RWPE1 (cell line): ENCODE results near the gene PTPRN2.

ENCODE experiments used
- CTCF ChIA-PET: fragments of 350-600 bp; sonication (Branson Sonifier 250); formaldehyde crosslinking; extraction: SDS; loops from one replicate; lab custom pipeline; 2021; lab: Yijun Ruan, JAX
- POLR2A ChIA-PET: fragments of 400-600 bp; formaldehyde crosslinking; extraction: SDS; loops from one replicate; lab custom pipeline; 2020; ENCODE audit warnings: antibody characterized with exemption; ENCODE audit not compliant: low non-redundant PET; lab: Yijun Ruan, JAX
- DNase-seq: peaks from one replicate; pipeline ENCODE4 v3.0.0; 2012; ENCODE audit warnings: low spot score
- H3K27ac ChIP-seq: fragments of 450-650 bp; 2 replicates; pipeline ENCODE4 v1.5.1; 2017
- TF ChIP-seq, protein P1 (sequence below): fragments of 450-650 bp; conservative IDR thresholded peaks from 2 replicates; pipeline ENCODE4 v1.5.1; 2017; ENCODE audit warnings: low read depth, mild to moderate bottlenecking

Gene PTPRN2

DNA sequence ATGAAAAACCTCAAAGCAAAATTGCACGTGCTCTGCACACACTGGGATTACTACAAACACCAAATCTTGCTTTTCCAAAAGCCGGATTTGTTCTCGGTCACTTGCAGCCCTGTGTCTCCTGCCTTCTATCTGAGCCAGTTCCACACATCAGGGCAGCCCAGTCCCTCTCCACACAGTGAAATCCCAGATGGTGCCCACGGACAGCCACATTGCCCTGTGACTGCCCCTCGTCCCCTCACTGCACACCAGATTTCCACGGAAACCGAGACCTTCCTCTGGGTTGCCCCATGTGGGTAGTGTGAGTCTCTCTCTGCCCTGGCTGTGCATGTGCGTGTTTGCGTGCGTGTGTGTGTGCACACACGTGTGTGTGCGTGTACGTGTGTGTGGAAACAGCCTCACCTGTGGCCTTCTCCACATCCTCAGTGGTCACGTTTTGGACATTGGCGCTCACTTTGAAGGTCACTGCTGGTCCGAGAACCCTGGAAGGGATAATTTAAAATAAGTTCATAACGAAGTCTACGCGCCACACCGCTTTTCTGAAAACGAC is 506.7 kb downstream of the PTPRN2 start:
- TF ChIP-seq, protein P1, sequence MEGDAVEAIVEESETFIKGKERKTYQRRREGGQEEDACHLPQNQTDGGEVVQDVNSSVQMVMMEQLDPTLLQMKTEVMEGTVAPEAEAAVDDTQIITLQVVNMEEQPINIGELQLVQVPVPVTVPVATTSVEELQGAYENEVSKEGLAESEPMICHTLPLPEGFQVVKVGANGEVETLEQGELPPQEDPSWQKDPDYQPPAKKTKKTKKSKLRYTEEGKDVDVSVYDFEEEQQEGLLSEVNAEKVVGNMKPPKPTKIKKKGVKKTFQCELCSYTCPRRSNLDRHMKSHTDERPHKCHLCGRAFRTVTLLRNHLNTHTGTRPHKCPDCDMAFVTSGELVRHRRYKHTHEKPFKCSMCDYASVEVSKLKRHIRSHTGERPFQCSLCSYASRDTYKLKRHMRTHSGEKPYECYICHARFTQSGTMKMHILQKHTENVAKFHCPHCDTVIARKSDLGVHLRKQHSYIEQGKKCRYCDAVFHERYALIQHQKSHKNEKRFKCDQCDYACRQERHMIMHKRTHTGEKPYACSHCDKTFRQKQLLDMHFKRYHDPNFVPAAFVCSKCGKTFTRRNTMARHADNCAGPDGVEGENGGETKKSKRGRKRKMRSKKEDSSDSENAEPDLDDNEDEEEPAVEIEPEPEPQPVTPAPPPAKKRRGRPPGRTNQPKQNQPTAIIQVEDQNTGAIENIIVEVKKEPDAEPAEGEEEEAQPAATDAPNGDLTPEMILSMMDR: no peak
- CTCF ChIA-PET: no interaction called here
- no peak overlapping the region for H3K27ac ChIP-seq
- no peak for DNase-seq
- POLR2A ChIA-PET: no interaction called here

DNA sequence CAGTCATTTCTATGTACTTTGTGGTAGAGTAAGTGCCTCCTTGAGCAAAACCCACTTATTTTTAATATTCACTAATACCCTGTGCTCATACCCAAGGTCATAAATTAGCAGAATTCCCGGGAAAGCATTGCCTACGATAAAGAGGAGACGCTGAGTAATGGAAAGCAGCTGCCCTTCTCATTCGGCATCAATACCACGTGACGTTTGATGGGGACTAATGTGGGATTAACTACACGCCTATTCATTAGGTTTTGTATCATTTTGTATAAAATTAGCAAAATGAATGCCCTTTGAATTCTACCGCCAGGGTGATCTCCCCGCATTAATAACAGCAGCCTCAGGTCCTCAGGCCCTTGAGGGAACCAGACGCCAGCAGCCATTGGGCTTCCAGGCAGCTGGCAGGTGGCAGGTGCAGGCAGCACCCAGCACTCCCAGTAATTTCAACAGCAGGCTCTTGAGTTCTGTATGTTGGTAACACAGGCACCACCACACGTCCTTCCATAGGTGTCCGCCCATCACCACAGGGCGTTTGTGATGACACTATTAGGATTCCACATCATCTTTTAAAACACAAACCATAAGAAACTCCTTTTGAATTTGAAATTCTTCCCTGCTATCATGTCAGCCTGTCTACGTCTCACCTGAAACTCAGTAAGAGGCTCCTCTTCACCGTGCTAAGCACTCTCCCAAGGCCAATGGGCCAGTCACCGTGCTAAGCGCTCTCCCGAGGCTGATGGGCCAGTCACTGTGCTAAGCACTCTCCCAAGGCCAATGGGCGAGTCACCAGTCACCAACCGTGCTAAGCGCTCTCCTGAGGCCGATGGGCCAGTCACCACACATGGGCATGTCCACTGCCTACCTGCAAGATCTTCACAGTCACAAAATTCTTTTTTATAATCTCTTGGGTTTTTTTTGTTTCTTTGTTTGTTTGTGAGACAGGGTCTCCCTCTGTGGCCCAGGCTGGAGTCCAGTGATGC is 509.4 kb downstream of the PTPRN2 start:
- no peak overlapping the region for H3K27ac ChIP-seq
- TF ChIP-seq, protein P1: no peak
- ChIA-PET POLR2A (no interaction called here), CTCF (no interaction called here)
- no peak for DNase-seq

DNA sequence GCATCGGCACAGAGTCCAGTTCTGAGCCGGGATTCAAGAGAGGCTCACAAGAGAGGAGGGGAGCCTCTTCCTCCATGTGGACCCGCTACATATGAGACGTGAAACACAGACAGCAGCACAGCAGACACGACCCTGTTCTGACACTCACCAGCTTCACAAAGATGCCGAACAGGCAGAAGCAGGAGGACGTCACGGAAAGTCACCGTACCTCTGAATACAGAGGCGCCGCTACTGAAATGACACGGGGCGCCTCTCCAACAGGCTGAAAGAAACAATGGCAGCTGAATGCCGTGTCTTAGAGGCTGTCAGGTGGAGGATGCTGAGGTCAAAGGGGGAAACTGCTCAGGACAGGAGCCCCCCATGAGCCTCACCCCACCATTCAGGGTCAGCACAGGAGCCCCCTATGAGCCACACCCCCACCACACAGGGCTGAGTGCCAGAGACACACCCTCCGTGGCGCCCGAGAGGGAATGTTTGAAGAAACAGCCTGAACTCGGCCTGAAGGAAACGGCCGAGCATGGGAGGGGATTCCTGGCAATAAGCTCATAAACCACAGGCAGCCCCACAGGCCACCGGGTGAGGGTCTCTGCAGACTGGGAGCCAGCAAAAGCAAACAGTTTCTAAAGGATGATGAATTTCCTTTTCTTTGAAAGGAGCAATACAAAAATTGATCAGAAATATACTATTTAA is 510.3 kb downstream of the PTPRN2 start:
- TF ChIP-seq, protein P1: no peak
- ChIA-PET POLR2A (no interaction called here), CTCF (no interaction called here)
- DNase-seq: no peak
- no peak overlapping the region for H3K27ac ChIP-seq

DNA sequence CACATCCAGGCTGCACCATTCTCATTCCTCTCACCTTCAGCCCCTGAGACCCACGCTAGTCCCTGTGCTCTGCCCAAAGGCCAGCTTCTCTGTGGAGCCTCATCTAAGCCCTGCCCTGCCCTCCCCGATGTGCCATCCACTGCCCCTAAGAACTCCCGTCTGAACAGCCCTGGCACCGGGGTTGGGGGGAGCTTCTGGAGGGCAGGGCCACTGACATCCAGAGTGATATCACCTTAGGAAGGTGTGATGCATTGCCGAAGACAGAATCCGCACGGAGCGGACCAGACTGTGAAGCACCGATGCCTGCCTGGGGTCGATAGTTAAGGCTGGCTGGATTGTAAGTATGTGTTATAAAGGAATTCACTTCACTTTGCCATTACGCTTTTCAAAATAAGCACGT is 511.0 kb downstream of the PTPRN2 start:
- POLR2A ChIA-PET: no interaction called here

DNA sequence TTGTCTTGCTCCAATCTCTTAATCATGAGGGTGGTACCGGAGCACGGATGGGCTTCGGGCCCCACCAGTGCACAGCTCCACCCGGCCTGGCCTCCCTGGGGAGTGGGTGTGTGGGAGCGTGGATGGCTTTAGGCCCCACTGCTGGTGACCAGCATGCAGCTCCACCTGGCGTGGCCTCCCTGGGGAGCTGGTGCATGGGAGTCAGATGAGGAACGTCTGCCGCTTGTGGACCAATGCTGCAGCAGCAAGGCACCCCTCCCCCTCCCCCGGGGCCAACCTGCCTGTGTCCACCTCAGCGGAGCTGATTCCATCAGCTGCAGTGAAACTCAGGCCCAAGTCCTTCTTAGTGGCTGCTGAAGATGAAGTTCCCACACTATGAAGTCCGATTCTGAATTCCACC is 511.4 kb downstream of the PTPRN2 start:
- TF ChIP-seq, protein P1: no peak
- DNase-seq: no peak
- ChIA-PET POLR2A (no interaction called here), CTCF (no interaction called here)
- H3K27ac ChIP-seq: no peak overlapping the region

More for the DNA sequence above, 511.0 kb downstream of the PTPRN2 start:
- H3K27ac ChIP-seq: no peak overlapping the region
- no peak for DNase-seq
- TF ChIP-seq, protein P1: no peak
- CTCF ChIA-PET: no interaction called here

DNA sequence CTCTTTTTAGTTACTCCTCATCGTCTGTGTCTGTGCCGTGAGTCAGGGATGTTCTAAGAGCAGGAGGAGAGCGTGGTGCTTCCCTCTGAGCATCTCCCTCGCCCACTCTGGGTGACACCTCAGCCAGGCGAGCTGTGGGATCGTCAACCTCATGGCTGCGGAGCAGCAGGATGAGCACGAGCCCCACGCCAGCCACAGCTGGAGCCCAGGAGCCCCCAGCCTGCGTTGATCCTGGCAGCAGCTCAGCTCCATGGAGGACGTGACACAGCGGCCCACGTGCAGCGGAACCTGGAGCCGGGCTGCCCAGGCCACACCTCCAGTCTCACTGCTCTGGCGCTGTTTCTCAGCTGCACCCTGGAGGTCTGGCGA is 512.0 kb downstream of the PTPRN2 start:
- CTCF ChIA-PET: no interaction called here
- TF ChIP-seq, protein P1: no peak
- DNase-seq: no peak

More for the DNA sequence above, 512.0 kb downstream of the PTPRN2 start:
- POLR2A ChIA-PET: no interaction called here
- H3K27ac ChIP-seq: no peak overlapping the region
